ENCODE data around the gene CD6.

DNA sequence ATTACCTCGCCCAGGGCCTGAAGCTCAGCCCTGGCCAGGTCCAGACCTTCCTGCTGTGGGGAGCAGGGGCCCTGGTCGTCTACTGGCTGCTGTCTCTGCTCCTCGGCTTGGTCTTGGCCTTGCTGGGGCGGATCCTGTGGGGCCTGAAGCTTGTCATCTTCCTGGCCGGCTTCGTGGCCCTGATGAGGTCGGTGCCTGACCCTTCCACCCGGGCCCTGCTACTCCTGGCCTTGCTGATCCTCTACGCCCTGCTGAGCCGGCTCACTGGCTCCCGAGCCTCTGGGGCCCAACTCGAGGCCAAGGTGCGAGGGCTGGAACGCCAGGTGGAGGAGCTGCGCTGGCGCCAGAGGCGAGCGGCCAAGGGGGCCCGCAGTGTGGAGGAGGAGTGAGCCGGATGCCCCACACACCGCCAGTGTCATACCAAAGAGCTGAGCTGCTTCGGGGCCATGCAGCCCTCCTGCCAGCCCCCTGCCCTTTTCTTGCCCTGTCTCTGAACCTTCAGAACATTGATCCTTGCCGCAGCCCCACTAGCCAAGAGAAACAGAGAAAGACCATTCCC lies 49.6 kb upstream of the CD6 start:
- TF ChIP-seq, protein P1, sequence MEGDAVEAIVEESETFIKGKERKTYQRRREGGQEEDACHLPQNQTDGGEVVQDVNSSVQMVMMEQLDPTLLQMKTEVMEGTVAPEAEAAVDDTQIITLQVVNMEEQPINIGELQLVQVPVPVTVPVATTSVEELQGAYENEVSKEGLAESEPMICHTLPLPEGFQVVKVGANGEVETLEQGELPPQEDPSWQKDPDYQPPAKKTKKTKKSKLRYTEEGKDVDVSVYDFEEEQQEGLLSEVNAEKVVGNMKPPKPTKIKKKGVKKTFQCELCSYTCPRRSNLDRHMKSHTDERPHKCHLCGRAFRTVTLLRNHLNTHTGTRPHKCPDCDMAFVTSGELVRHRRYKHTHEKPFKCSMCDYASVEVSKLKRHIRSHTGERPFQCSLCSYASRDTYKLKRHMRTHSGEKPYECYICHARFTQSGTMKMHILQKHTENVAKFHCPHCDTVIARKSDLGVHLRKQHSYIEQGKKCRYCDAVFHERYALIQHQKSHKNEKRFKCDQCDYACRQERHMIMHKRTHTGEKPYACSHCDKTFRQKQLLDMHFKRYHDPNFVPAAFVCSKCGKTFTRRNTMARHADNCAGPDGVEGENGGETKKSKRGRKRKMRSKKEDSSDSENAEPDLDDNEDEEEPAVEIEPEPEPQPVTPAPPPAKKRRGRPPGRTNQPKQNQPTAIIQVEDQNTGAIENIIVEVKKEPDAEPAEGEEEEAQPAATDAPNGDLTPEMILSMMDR (IDR thresholded peaks at IDR 0.05; ENCODE audit: insufficient read depth, low read length) = no peak
- TF ChIP-seq, protein P2, sequence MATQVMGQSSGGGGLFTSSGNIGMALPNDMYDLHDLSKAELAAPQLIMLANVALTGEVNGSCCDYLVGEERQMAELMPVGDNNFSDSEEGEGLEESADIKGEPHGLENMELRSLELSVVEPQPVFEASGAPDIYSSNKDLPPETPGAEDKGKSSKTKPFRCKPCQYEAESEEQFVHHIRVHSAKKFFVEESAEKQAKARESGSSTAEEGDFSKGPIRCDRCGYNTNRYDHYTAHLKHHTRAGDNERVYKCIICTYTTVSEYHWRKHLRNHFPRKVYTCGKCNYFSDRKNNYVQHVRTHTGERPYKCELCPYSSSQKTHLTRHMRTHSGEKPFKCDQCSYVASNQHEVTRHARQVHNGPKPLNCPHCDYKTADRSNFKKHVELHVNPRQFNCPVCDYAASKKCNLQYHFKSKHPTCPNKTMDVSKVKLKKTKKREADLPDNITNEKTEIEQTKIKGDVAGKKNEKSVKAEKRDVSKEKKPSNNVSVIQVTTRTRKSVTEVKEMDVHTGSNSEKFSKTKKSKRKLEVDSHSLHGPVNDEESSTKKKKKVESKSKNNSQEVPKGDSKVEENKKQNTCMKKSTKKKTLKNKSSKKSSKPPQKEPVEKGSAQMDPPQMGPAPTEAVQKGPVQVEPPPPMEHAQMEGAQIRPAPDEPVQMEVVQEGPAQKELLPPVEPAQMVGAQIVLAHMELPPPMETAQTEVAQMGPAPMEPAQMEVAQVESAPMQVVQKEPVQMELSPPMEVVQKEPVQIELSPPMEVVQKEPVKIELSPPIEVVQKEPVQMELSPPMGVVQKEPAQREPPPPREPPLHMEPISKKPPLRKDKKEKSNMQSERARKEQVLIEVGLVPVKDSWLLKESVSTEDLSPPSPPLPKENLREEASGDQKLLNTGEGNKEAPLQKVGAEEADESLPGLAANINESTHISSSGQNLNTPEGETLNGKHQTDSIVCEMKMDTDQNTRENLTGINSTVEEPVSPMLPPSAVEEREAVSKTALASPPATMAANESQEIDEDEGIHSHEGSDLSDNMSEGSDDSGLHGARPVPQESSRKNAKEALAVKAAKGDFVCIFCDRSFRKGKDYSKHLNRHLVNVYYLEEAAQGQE (IDR thresholded peaks at IDR 0.05; ENCODE audit: insufficient replicate concordance, low read depth) = no peak

Data from HL-60 (cell line).